GDM1 (cell line): Measurements from ENCODE around the gene SIPA1.

Experiments
- DNase-seq: peaks from one replicate; lab custom pipeline; 2025; lab: John Stamatoyannopoulos, UW

SIPA1 gene

DNA sequence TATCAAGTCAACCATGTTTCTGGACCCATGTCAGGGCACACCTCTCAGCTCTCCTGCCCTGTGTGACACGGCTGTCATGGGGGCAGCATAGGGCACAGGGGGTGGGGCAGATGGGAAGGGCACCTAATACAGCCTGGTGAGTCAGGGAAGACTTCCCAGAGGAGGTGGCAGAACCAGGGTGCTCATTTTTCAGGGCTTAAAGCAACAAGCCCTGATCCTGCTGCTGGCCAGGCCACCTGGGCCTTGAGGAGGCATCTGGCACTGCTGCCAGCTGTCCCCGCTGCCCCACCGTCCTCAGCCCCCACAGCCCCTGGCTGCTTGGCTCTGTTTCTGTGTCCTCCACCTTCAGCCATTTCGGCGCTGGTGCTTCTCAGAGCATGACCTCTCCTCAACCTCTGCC lies 28.2 kb upstream of the SIPA1 start:
- no peak for DNase-seq

- DNase-seq: no peak
Measured at GRCh38 chr11:65610404-65610803, 27.5 kb upstream of the SIPA1 start.

- DNase-seq: peak; percentile 73
Measured at GRCh38 chr11:65611028-65611757, 26.7 kb upstream of the SIPA1 start.

DNA sequence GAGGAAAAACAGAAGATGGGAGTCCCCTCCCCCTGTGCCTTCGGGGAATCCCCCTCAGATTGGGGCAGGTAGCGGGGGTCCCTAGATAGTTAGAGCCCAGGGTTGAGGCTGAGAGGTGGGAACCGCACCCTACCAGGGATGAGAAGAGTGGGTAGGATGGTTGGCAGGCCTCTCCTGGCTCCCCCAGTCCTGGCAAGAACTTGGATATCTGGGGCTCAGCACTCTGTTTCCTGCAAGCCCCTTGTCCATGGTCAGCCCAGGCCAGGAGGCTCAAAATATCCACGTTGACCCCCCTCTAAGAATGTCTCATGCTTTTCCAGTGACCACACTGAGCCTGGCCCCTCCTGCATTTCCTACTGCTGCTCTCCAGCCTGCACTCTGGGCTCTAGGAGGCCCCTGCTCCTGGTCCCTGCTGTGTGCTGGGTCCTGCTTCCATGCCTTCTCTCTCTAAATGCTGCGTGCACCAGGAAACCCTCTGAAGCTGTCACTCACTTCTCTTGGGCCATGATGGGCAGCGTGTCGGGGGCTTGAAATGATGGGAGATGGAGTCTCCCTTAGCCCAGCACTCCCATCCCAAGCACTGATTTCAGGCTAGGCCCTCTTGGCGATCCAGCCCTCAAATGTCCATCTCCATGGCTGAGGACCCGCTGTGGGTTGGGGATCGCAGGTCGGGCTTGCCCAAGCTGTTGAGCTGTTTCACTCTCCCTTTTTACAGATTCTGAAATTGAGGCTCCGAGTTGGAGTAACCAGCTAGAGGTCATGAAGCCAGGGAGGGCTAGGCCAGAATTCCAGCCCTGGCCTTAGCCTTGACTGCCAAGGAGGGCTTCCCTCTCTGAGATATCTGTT lies 25.9 kb upstream of the SIPA1 start:
- DNase-seq: no peak

DNA sequence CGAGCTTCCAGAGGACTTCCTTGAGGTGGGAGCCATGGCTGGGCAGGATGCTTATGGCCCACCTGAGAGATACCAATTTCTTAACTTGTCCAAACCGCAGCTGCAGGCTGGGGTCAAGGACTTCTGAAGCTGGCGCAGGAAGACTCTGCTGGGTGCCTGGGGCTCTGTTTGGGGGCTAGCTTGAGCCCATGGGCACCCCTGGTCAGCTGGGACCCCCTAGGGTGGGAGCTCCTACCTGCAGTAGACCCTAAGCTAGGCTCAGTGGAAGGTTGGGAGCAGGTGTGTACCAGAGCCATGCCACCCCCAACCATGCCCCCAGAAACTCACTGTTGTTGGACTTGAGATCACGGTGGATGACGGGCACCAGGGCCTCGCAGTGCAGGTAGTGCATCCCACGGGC lies 25.2 kb upstream of the SIPA1 start:
- DNase-seq: no peak

DNA sequence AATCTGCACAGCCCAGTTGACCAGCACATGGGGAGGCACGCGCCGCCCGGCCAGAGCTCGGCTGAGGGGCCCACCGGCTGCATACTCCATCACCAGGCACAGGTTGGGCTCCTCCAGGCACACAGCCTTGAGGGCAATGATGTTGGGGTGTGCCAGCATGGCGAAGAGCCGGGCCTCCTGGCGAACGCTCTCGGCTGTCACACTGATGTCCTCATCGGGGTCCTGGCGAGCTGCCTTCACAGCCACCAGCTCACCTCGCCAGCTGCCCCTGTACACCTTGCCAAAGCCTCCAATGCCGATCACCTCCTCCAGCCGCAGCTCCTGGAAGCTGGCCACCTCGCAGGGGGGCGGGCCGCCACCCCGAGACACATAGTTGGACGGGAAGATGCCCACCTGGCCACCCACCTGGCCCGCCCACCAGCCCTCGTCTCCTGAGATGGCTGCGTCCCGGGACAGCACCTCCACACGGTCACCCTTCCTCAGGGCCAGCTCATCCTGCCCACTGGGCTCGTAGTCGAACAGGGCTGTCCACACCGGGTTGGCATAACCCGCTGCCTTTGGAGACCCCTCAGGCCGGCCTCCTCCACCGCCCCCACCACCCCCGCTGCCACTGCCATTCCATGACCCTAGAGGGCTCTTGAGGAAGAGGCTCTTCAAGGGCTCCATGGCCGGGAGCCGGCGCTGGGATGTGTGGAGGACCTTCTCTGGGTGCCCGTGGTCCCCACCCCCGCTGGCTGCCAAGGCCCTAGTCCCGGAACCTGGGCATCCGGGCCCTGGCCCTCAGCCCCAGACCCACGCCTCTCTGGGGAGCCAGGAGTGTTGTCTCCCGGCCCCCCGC lies 24.6 kb upstream of the SIPA1 start:
- no peak for DNase-seq

DNA sequence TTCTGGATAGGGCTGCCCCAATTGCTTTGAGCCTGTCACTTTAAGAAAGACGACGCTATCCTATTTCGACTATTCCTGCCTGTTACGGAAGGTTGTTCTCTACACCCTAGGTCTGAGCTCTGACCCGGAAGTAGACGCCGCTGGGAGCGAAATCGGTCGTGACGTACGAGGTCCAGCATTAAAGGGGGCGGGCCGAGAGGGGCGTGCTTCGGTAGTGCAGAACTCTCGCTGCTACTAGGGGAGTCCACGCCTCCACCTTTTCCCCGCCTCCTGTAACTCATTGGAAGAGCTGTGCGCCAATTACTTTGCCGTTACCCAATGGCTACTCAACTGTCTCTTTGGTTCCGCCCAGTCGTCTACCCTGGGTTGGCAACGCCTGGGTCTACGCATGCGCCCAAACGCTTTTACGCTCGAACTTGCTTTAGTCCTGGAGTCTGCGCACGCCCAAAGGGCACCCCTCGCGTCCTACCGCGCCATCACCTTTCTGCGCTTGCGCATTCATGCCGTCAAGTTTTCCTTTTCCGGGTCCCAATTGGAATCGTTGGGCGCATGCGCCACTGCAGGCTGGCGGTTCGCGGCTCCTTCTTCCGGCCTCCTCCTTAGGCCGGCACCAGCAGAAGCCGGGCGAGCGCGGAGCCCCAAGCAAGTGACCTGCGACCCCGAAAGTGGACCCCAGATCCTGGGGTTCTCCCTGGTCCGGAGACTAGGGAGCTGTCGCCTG lies 22.5 kb upstream of the SIPA1 start, which contains the start of gene PCNX3:
Gene PCNX3 (plus strand): TSS at position 548 of the 721 bp plus-strand sequence. CDS start 536 bp downstream, outside the sequence.
- DNase-seq: peak; percentile 100

DNA sequence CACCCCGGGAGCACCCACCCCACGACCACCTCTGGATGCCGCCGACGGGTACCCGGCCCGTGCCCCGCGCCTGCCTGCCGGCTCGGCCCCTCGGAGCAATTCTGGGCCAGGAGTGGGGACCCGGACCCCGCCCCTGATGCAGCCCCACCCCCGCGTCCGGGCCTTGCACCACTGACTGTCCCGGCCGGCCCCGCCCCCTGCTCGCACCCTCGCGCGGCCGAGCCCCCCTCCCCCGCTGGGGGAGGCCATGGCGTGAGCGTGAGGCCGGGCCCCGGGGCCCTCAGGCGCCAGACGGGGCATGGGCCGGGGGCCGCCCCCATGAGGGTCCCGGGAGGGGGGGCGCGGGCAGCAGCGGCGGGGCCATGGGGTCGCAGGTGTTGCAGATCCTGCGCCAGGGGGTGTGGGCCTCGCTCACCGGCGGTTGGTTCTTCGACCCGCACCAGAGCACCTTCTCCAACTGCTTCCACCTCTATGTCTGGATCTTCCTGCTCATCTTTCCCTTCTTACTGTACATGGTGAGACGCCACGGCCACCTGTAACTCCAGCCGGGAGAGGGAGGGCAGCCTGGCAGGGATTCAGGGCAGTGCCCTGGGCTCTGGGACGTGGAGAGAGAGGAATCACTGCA lies 21.8 kb upstream of the SIPA1 start:
- no peak for DNase-seq

GRCh38 chr11:65616575-65617001 lies 21.3 kb upstream of the SIPA1 start:
- no peak for DNase-seq

- DNase-seq: no peak
Measured at GRCh38 chr11:65617136-65617850, 20.6 kb upstream of the SIPA1 start.

GRCh38 chr11:65617990-65618751 lies 19.7 kb upstream of the SIPA1 start:
- no peak for DNase-seq

DNA sequence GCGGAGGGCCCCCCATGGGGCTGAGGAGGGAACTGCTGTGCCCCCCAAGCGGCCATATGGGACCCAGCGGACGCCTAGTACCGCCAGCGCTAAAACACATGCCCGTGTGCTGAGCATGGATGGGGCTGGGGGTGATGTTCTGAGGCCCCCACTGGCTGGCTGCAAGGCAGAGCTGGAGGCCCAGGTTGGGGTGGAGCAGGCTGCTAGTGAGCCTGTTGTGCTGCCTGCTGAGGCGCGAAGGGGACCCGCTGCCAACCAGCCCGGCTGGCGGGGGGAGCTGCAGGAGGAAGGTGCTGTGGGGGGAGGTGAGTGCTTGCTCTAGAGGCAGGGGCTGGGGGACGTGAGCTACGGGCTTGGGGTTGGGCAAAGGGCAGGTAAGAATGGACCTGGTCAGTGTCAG lies 19.1 kb upstream of the SIPA1 start:
- no peak for DNase-seq

- no peak for DNase-seq
Measured at GRCh38 chr11:65619281-65619928, 18.5 kb upstream of the SIPA1 start.

DNA sequence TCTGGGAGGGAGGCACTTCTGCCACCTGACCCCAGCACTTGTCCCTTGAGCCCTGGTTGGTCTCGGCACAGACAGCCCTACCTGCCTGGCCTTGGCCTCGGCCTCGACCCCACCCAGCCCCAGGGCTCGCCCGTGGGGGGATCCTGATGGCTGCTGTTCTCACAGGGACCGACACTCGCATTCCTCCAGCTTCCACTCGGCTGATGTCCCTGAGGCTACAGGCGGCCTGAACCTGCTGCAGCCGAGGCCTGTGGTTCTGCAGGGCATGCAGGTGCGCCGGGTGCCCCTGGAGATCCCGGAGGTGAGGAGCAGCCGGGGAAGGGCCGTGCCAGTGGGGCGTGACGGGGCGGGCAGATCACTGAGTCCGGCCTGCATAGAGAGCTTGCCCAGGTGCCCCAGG lies 17.2 kb upstream of the SIPA1 start:
- DNase-seq: no peak

DNA sequence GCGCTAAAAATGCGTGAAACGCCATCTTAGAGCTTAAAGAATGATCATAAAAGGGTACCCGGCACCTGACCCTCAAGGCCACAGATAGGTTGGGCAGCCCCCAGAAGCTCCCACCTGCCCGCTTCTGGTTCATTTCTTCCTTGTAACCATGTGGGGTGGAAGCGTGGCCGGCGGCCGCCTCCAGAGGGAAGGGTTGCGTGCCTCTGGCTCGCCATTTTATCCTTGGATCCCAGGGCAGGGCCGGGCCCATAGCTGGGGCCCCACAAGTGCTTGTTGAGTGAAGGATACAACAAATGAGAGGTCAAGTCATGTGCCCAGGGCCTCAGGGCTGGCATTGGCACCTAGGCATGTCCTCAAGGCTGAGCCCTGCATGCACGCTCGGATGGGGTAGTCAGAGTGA lies 16.4 kb upstream of the SIPA1 start:
- DNase-seq: no peak

- DNase-seq: no peak
Measured at GRCh38 chr11:65622011-65622410, 15.9 kb upstream of the SIPA1 start.

GRCh38 chr11:65623177-65623576 lies 14.7 kb upstream of the SIPA1 start:
- no peak for DNase-seq

DNA sequence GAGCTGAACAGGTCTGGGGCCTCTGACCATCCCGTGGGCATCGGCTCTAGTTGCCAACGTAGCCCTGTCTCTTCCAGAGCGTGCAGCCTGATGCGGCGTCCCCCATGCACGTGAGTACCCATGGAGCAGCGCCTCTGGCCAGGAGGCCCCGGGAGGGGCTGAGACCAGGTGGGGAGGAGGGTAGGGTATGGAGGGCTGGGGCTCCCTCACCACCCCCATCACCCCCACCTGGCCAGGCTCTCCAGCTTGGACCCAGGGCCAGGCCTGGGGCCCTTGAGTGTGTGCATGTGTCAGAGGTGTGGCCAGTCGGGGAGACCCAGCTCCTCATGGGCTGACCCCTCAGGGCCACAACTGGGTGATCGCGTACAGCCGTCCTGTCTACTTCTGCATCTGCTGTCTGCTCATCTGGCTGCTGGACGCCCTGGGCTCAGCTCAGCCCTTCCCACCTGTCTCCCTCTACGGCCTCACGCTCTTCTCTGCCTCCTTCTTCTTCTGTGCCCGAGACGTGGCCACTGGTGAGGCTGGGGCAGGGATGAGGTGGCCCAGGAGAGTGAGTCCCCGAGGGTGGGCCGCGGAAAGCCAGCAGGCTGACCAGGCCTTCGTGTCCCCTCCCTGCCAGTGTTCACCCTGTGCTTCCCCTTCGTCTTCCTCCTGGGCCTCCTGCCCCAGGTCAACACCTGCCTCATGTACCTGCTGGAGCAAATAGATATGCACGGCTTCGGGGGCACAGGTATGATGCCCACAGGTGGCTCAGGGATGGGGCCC lies 13.9 kb upstream of the SIPA1 start:
- no peak for DNase-seq
